SJSA1 (cell line): ENCODE measurements around the gene PM20D1. TPM values are rescaled to one million over a fixed set of nuclear protein-coding genes. Genes with fewer than 3 reads are reported as not detected.
"Not testable (repeated sequence)": the region's sequence is repeated elsewhere in the genome, so short reads cannot be mapped to it uniquely, and the experiment has no call there.

Experiments
- DNase-seq, 2 experiments: peaks; one replicate each; pipeline ENCODE4 v3.0.0-alpha.2; 2015 to 2020; ENCODE audit warnings: low spot score in 2 of 2, low read depth in 1 of 2
- H3K27ac ChIP-seq: fragments of 250-450 bp; sonication (Bioruptor Pico); 2 replicates; pipeline ENCODE4 v1.5.1; 2020; ENCODE audit warnings: mild to moderate bottlenecking, moderate library complexity
- H3K27me3 ChIP-seq: fragments of 250-450 bp; sonication (Bioruptor Pico); replicated peaks from 2 replicates; pipeline ENCODE4 v1.5.1; 2020; ENCODE audit warnings: mild to moderate bottlenecking, moderate library complexity
- H3K36me3 ChIP-seq: fragments of 250-450 bp; sonication (Bioruptor Pico); 2 replicates; pipeline ENCODE4 v1.5.1; 2020; ENCODE audit warnings: mild to moderate bottlenecking
- H3K4me1 ChIP-seq: fragments of 250-450 bp; sonication (Bioruptor Pico); replicated peaks from 2 replicates; pipeline ENCODE4 v1.6.1; 2021; ENCODE audit warnings: mild to moderate bottlenecking
- H3K4me3 ChIP-seq: fragments of 250-450 bp; sonication (Bioruptor Pico); 2 replicates; pipeline ENCODE4 v1.5.1; 2020; ENCODE audit warnings: mild to moderate bottlenecking
- H3K9me3 ChIP-seq: fragments of 250-450 bp; sonication (Bioruptor Pico); replicated peaks from 2 replicates; pipeline ENCODE4 v1.5.1; 2020; ENCODE audit warnings: mild to moderate bottlenecking
- total RNA-seq: library from RNA; depleted of rRNA; stranded (reverse); fragments of >200 nt; shearing (Covaris generic); gene quantifications from 2 replicates; pipeline ENCODE4 v1.2.3, GENCODE V29; 2014

Gene PM20D1
- total RNA-seq, 1 experiment from 2014 or later = not detected

GRCh38 chr1:205826995-205827394 is 22.9 kb downstream of the PM20D1 start:
- no peaks in the 10 kb centered on the region for H3K9me3 ChIP-seq
- DNase-seq = no peak

GRCh38 chr1:205826016-205826806 is 23.7 kb downstream of the PM20D1 start:
- Histone ChIP-seq H3K9me3 (no peaks in the 10 kb centered on the region), H3K27ac (no peak overlapping the region), H3K4me3 (no peak overlapping the region), H3K36me3 (no peaks in the 10 kb centered on the region), H3K27me3 (0 out of 2 replicates have a peak, but pooled peaks cover 11% of the 10 kb centered on the region), H3K4me1 (no peaks in the 10 kb centered on the region)
- DNase-seq = no peak

More at GRCh38 chr1:205826995-205827394, 22.9 kb downstream of the PM20D1 start:
- Histone ChIP-seq H3K27me3 (0 out of 2 replicates have a peak, but pooled peaks cover 11% of the 10 kb centered on the region), H3K4me1 (no peaks in the 10 kb centered on the region), H3K4me3 (no peak overlapping the region), H3K27ac (no peak overlapping the region), H3K36me3 (no peaks in the 10 kb centered on the region)

- DNase-seq = no peak
- H3K36me3 ChIP-seq = no peaks in the 10 kb centered on the region
- H3K27ac ChIP-seq = no peak overlapping the region
- H3K27me3 ChIP-seq = 0 out of 2 replicates have a peak, but pooled peaks cover 11% of the 10 kb centered on the region
- H3K4me3 ChIP-seq = no peak overlapping the region
- H3K9me3 ChIP-seq = no peaks in the 10 kb centered on the region
- H3K4me1 ChIP-seq = no peaks in the 10 kb centered on the region
These were observed 25.8 kb downstream of the PM20D1 start for GRCh38 chr1:205824180-205824579.

- not testable (repeated sequence) for H3K4me1 ChIP-seq, H3K36me3 ChIP-seq, DNase-seq, H3K27ac ChIP-seq, H3K9me3 ChIP-seq, H3K4me3 ChIP-seq
- H3K27me3 ChIP-seq = 0 out of 2 replicates have a peak, but pooled peaks cover 11% of the 10 kb centered on the region
These were observed 26.7 kb downstream of the PM20D1 start for GRCh38 chr1:205823260-205823659.

- DNase-seq = no peak
These were observed 27.5 kb downstream of the PM20D1 start for GRCh38 chr1:205822397-205822796.

GRCh38 chr1:205817988-205818387 is 31.9 kb downstream of the PM20D1 start:
- Histone ChIP-seq H3K4me3 (no peak overlapping the region), H3K36me3 (no peaks in the 10 kb centered on the region), H3K9me3 (no peaks in the 10 kb centered on the region), H3K4me1 (peaks cover 13% of the 10 kb centered on the region), H3K27ac (no peak overlapping the region), H3K27me3 (no peaks in the 10 kb centered on the region)
- no peak for DNase-seq

More at GRCh38 chr1:205822397-205822796, 27.5 kb downstream of the PM20D1 start:
- Histone ChIP-seq H3K27me3 (0 out of 2 replicates have a peak, but pooled peaks cover 4% of the 10 kb centered on the region), H3K4me1 (no peaks in the 10 kb centered on the region), H3K9me3 (no peaks in the 10 kb centered on the region), H3K27ac (no peak overlapping the region), H3K36me3 (no peaks in the 10 kb centered on the region), H3K4me3 (no peak overlapping the region)

GRCh38 chr1:205817364-205817763 is 32.6 kb downstream of the PM20D1 start:
- H3K4me3 ChIP-seq = no peak overlapping the region
- no peaks in the 10 kb centered on the region for H3K9me3 ChIP-seq
- no peaks in the 10 kb centered on the region for H3K27me3 ChIP-seq
- H3K4me1 ChIP-seq = peaks cover 13% of the 10 kb centered on the region
- H3K27ac ChIP-seq = no peak overlapping the region
- no peak for DNase-seq
- H3K36me3 ChIP-seq = no peaks in the 10 kb centered on the region

GRCh38 chr1:205813755-205814058 is 36.2 kb downstream of the PM20D1 start:
- Histone ChIP-seq H3K27me3 (no peaks in the 10 kb centered on the region), H3K4me1 (peaks cover 26% of the 10 kb centered on the region), H3K36me3 (peaks cover 21% of the 10 kb centered on the region), H3K4me3 (peak overlapping the region; percentile 68), H3K9me3 (no peaks in the 10 kb centered on the region), H3K27ac (no peak overlapping the region)
- no peak for DNase-seq

- H3K9me3 ChIP-seq = no peaks in the 10 kb centered on the region
- H3K4me1 ChIP-seq = peaks cover 26% of the 10 kb centered on the region
- peak; percentile 90 to 99 for DNase-seq
- H3K27me3 ChIP-seq = no peaks in the 10 kb centered on the region
- H3K4me3 ChIP-seq = peak within 1 kb of the TSS; percentile 68
- peak within 1 kb of the TSS; percentile 47 for H3K27ac ChIP-seq
- peaks cover 27% of the 10 kb centered on the region for H3K36me3 ChIP-seq
These were observed 36.8 kb downstream of the PM20D1 start, which contains the start of gene SLC41A1 for GRCh38 chr1:205812878-205813754. SLC41A1 (minus strand) TSS chr1:205813198; CDS start chr1:205810441, 2,757 bp downstream.

- H3K9me3 ChIP-seq = no peaks in the 10 kb centered on the region
- H3K36me3 ChIP-seq = peaks cover 29% of the 10 kb centered on the region
- H3K4me3 ChIP-seq = peak overlapping the region; percentile 68
- peaks cover 26% of the 10 kb centered on the region for H3K4me1 ChIP-seq
- peak overlapping the region; percentile 47 for H3K27ac ChIP-seq
- peak in 1 of 2 experiments; percentile 40 for DNase-seq
- no peaks in the 10 kb centered on the region for H3K27me3 ChIP-seq
These were observed 37.6 kb downstream of the PM20D1 start for GRCh38 chr1:205812271-205812877.

- DNase-seq = no peak
- H3K27ac ChIP-seq = no peak overlapping the region
- peaks cover 35% of the 10 kb centered on the region for H3K36me3 ChIP-seq
- H3K9me3 ChIP-seq = no peaks in the 10 kb centered on the region
- peaks cover 26% of the 10 kb centered on the region for H3K4me1 ChIP-seq
- H3K4me3 ChIP-seq = peak overlapping the region; percentile 68
- no peaks in the 10 kb centered on the region for H3K27me3 ChIP-seq
These were observed 38.3 kb downstream of the PM20D1 start for GRCh38 chr1:205811660-205812059.

GRCh38 chr1:205810448-205811157 is 39.3 kb downstream of the PM20D1 start:
- no peak overlapping the region for H3K4me3 ChIP-seq
- H3K36me3 ChIP-seq = peaks cover 37% of the 10 kb centered on the region
- peaks cover 26% of the 10 kb centered on the region for H3K4me1 ChIP-seq
- H3K27ac ChIP-seq = no peak overlapping the region
- DNase-seq = no peak
- no peaks in the 10 kb centered on the region for H3K27me3 ChIP-seq
- no peaks in the 10 kb centered on the region for H3K9me3 ChIP-seq

GRCh38 chr1:205809942-205810345 is 40.0 kb downstream of the PM20D1 start:
- Histone ChIP-seq H3K4me3 (no peak overlapping the region), H3K9me3 (no peaks in the 10 kb centered on the region), H3K36me3 (peaks cover 41% of the 10 kb centered on the region), H3K27me3 (no peaks in the 10 kb centered on the region), H3K27ac (no peak overlapping the region), H3K4me1 (peaks cover 23% of the 10 kb centered on the region)
- no peak for DNase-seq
